Prostate gland (tissue), 2 donors: ENCODE results near the gene LDLRAD4.
"Not testable (repeated sequence)": the region's sequence is repeated elsewhere in the genome, so short reads cannot be mapped to it uniquely, and the experiment has no call there.

ENCODE experiments used
- CTCF ChIP-seq, 4 experiments: fragments of 200-600 bp in 2 of 4; fragments of 450-650 bp in 2 of 4; sonication (generic) in 2 of 4; IDR thresholded peaks; 1 replicate in 3 of 4; 2 replicates in 1 of 4; pipeline ENCODE4 v1.5.1; 2016 to 2019; ENCODE audit warnings: antibody characterized with exemption in 4 of 4, mild to moderate bottlenecking in 2 of 4, moderate library complexity in 2 of 4
- POLR2A ChIP-seq: fragments of 450-650 bp; IDR thresholded peaks from one replicate; pipeline ENCODE4 v1.6.1; 2016; ENCODE audit warnings: antibody characterized with exemption, mild to moderate bottlenecking

GRCh38 chr18:13262358-13262680, 43.8 kb downstream of the LDLRAD4 start:
- not testable (repeated sequence) for TF ChIP-seq CTCF (IDR thresholded peaks at IDR 0.05); POLR2A
